HG02870 (cell line): ENCODE results near the gene WNT11.

Source experiments
- ATAC-seq: cut with Tn5 transposase; IDR thresholded peaks from one replicate; pipeline ENCODE4 v1.9.1; 2021; ENCODE audit warnings: mild to moderate bottlenecking, moderate library complexity; ENCODE audit not compliant: unreplicated experiment

WNT11 gene

DNA sequence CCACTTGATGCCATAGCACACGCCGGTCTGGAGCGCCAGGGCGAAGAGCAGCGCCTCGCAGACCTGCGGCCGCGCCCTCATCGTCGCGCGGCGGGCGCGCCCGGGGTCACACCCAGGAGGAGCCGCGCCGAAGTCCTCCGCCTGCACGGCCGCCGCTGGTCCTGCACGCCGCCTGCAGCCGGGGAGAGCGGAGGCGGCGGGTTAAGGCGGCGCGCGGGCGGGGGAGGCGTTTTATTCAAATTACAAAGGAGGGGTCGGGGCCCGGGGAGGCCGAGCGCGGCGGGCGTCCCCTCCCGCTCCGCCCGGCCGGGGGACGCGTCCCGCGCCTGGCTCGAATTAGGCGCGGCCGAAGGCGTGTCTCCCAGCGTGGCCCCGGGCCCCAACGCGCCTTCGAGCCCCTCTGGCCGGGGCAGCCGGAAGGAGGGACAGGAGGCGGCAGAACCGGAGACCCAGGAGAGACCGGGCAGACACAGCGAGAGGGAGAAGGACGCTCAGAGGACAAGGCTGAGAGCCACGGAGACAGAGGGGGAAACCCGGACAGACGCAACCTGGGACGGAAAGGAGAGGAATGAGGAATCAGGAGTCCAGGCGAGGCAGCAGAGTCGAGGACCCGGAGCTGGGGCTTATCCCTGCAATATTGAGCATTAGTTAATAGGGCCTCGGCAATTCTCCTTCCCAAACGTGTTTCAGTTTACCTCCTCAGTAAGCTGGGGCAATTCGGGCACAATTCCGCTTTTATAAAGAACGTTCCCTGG lies at the start of gene WNT11:
TSS of gene WNT11 (minus strand) at position 176 of the 755 bp plus-strand sequence. CDS start at position 81, 95 bp downstream.
- ATAC-seq: no peak

DNA sequence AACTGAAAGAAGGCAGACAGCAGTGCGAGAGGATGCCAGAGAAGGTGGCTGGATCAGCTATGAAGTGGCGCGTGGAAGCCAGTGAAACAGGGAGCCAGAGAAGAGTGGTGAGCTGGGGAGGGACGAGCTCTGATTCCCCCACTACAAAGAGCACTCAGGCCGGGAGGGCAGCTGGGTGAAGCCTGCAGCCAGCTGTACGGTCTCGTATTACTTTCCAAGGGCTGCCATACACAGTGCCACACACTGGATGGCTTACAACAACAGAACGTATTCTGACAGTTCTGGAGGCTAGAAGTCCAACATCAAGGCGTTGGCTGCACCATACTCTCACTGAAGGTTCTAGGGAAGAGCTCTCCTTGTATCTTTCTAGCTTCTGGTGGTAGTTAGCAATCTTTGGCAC lies 47.1 kb upstream of the WNT11 start:
- no peak for ATAC-seq

DNA sequence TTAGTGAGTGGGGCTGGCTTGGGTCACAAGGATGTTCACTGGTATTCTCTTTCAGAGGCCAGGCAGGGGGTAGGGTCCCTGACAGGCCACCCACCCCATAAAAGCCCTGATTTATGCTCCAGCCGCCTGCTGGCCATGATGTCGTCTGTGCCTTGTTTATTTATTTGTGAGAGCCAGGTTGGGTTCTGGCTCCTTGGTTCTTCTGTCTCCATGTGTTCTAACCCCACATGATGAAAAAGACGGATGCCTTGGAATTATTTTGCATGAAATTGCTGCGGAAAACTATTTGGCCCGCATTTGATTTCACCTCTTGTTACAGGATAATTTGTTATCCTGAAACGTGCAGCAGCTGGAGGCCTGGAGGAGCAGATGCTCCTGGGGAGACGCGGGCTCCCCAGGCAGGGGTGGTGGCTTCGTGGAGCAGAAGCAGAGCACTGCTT lies 46.3 kb upstream of the WNT11 start:
- no peak for ATAC-seq

DNA sequence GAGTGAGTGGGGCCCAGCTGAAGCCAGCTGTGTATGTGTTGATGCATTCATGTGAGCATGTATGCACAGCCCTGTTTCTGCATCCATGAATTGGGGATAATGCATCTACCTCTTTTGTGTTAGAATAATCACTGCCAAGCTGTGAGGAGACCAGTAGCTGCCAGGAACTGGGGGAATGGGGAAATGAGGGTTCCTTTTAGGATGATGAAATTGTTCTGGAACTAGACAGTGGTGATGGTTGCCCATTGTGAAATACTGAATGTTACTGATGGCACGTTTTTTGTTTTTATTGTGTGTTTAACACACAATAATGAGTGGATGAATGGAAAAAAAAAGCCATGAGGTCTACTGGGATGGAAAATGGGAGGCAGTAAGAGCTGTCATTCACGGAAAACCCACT lies 45.3 kb upstream of the WNT11 start:
- no peak for ATAC-seq

DNA sequence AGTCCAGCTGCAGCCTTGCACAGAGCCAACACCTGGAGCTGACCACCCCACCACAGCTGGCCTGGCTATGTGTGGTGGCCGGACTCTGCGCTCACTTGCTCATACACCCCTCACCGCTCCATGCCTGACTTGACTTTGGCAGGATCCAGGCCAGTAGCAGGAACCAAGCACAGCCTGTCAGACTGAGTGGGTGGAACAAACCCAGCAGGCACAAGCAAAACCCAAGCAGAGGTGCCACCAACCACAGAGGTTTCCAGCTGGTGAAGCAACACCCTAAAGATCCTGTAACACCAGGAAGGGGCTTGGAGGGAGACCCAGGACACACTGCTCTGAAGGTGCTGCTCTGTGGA lies 44.9 kb upstream of the WNT11 start:
- ATAC-seq: no peak

DNA sequence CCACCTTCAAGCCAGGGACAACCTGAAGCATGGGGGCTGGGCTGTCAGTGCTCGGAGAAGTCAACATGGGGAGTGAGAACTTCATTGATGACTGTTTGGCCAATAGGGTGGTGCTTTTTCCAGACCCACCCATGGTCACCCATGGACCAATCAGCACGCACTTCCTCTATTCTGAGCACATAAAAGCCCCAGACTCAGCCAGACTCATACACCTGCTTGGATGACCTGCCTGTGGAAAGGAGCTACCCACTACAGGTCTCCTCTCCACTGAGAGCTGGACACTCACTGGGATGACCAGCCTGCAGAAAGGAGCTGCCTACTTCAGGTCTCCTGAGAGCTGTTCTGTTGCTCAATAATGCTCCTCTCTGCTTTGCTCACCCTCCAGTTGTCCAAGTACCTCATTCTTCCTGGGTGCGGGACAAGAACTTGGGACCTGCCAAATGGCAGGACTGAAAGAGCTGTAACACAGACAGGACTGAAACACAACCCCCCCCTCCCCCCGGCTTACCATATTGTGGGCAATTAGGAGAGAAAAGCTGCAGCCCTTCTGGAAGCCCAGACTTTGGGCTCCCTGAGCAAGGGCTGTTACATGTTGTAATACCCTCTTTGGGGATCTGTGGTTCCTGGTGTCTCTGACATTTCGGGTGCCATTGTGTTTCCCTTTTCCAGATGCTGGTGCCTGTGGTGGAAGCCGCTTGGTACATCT lies 44.4 kb upstream of the WNT11 start:
- ATAC-seq: no peak

DNA sequence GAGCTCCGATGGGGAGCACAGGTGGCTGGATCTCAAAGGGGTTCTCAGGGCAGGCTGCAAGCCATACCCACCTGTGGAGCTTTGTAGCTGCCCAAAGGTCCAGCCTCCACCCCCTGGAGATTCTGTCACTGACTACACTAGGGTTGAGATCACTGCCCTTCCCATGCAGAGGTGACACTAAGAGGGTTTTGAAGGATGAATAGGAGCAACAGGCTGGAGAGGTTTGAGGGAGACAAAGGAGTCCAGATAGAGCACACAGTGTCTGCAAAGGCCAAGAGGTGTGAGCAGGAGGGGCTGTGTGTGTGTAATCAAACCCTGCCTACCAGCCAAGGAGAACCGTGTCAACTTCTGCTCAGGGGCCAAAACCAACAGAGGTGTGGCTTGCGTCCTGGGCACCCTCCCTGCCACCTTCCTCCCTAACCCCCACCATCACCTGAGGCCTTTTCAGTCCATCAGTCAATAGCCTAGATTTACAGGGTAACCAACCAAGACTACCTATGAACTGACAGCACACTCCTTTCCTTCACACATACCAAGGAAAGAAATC lies 43.0 kb upstream of the WNT11 start:
- ATAC-seq: no peak

DNA sequence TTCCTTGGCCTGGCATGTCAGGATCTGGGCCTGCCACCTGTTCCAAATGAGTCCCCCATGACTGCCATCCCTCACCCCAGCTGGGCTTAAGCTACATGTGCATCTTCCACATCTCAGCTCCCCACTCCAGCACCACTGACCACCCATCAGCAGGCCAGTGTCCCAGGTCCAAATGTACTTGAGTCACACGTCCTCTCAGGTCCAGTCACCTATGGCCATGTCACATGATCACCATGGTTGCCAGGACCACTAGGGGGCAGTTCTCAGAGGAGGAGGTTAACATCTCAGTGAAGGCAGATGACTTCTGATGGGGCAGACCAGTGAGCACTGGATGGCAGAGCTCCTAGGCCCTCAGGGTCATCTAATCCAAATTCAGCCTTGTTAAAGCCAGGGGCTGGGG lies 41.9 kb upstream of the WNT11 start:
- no peak for ATAC-seq

DNA sequence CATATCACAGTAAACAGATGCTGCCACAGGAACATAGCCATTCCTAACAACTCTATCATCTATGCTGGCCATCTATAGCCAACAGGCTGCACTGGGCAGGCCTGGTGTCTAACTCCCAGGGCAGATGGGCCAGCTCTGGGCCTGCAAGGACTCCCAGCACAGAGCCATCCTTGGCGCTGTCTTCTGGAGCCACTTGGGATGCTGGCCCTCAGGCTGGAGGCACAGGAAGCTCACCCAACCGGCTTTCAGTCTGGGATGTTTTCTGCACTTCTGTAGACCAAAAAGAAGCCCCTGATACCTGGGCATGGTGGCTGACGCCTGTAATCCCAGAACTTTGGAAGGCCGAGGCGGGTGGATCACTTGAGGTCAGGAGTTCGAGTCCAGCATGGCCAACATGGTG lies 40.8 kb upstream of the WNT11 start:
- no peak for ATAC-seq

DNA sequence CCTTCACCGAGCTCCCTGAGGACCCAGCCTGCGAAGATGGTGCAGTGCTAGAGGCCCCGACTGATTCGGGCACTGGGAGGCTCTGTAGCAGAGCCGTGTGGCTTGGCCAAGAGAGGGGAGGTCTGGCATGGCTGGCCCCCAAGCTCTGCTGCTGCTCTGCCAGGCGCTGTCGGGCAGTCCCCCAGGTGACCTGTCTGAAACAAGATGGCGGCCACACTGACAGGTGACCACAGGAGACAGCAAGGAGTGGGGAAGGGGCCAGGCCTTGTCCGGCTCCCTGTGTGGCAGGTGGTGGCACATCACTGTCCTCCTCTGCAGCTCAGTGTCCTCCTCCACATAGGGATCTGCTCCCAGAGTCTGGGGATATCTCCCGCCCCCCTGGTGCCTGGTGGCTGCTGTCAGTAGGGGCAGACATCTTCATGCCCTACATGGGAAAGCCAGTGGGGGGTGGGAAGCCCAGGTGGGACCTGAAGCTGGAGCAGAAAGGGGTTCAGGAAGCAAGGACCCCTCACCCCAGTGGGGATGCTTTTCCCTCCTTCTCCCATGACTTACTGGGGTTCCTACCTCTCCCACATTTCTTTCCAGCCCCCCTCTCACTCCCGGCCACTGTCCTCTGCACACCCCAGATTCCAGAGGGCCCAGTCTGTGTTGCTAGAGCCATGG lies 40.1 kb upstream of the WNT11 start:
- ATAC-seq: no peak

DNA sequence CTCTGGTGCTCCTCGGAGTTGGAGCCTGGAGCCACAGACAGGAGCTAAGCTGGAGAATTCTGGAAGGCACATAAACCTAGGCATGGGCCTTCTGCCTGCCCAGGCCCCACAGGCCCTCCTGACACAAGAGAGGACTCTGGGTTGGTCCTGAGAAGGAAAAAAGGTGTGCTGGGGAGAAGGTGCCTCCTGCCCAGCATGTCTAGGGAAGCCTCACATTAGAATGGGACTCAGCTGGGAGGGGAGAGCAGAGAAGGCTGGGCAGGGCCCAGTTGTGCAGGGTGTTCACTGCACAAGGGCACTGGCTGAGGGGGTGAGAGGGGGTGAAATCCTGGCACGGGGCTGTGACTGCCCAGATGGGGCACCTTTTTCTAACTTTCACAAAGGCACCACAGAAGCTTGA lies 39.4 kb upstream of the WNT11 start:
- ATAC-seq: no peak

DNA sequence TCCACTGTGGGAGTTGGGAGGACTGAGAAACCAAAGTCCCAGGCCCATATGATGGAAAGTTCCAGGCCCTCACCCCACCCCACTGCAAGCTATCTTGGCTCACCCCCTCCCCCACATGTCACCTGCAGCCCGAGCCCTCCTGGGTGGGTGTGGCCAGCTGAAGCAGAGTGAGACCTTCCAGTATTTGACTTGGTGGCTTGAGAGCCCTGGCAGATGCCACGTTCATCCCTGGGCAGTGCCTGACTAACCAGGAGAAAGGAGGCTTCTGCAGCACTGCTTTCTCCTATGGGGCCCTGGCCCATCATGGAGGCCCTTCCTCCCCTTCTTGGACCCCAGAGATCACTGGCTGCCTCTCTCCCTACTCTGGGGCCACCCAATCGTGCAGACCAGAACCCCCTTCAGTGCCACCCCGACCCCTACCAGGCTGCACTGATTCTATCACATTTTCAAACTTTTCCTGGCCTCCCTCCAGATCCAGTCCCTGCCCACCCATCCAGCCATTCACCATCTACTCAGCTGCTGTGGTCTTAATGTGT lies 38.1 kb upstream of the WNT11 start:
- ATAC-seq: no peak

DNA sequence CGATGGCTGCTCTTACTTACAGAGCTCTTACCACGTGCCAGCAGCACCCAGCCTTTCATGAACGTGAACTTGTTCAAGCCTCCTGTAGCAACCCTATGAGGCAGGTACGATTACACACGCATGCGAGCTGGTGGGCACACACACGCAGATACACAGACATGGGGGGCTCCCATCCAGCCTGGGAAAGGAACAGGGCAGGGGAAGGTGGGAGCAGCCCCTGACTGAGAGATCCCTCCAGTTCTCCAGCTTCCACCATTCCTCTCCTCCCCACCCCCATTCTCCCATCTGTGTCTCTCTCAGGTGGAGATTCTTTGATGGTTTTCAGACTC lies 37.6 kb upstream of the WNT11 start:
- ATAC-seq: no peak

DNA sequence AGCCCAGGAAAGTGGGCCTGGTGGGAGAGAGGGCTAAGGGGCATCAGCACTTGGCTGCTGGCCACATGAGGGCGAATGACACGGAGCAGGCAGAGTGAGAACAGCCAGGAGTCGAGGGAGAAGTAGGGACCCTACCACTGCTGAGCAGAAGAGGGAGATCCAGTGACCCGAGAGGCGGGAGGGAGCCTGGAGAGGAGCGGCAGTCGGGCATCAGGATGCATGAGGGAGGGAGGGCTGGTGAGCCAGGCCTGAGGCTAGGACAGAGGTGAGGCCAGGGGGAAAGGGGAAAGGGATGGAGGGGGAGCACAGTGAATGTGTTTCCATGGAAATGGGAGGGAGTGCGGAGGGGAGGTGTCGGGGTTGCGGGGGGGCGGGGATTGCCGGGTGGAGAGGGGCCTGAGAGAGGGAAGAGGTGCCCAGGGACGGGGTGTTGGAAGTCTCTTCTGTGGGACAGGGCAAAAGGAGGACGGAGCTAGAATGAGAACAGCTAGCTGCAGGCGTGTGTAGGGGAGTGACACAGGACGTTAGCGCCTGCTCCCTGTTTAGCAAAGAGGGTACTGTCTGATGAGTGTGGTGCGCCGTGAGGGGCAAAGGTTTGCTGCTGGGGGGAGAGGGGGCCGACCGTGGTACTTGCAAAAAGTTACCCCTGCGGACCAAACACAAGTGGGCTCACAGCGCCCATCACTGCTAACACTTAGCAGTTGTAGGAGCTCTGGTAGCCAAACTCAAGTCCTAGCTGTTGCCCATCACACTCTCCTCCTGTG lies 37.1 kb upstream of the WNT11 start:
- no peak for ATAC-seq

DNA sequence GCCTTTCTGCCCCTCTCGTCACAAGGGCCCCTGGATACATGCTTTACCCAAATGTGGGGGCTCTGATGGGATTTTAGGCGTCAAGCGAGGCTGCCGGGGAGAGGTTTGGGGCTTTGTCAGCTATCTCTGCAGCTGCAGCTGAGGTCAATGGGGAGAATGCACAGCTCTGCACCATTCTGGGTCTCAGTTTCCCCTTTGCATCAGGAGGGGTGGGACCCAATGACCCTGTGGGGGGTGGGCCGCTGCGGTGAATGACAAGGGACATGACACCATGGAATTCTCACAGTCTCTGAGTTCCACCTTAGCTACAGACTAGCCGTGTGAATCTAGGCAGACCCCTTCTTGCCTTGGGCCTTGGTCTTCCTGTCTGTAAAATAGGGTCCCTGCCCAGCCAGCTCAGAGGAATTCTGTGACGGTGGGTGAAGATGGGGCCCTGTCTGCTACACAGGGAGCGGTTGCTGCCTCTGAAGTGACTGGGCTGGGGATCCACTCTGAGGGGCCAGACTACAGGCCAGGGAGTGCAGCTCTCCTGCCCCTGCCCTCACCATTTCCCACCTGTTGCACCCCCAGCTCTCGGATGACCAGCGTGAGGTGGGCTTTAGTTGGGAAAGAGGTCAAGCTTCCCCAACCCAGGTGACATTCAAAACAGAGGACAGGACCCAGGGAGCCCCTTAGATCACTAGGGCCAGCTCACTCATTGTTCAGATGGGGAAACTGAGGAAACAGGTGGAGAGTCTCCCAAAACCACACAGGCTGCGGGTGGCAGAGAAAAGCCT lies 35.9 kb upstream of the WNT11 start:
- ATAC-seq: no peak

DNA sequence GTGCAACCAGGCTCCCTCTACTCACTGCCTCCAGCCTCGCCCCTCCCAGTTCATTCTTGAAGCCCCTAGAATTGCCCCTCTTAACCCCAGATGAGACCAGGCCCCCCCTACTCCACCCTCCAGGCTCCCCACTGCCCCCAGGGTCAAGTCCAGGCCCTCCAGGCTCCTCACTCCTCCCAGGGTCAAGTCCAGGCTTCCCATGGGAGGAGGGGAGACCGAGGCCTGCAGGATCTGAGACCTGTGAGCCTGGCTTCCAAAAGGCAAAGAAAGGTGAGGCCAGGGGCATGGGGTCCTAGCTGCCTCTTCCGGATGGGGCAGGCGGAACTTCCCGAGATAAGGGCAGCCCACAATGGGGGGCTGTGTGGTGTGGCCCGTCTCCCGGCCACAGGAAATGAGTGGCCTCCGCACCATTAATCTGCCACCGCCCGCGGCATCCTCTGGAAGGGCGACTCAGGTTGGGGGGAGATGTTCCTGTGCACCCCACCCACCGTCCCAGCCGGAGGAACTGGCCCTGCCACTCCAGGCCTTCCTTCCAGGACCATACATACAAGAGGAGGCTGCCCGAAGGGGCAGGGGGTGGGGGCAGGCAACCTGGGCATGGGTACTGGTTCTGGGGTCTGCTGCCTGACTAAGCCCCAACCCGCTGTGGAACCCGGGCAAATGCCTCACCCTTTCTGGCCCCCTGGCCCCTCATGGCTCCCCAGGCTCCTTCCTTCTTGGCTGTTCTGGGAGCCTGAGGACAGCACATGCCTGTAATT lies 35.1 kb upstream of the WNT11 start:
- no peak for ATAC-seq

DNA sequence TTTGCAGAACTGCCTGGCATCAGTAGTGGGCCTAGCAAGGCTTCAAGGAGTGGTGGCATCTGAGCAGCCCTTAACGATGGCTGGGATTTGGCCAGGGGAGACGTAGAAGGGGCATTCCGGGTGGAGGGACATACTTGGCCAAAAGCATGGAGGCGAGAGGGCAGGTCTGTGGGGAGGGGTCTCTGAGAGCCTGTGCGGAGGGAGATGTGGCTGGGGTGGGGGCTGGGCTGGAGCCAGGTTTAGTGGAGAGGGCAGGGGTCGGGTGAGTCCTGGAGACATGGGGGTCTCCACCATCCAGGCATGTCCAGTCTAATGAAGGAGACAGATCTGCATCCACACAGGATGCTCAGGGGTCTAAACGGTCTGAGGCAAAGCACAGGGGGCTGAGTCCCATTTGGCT lies 34.4 kb upstream of the WNT11 start:
- no peak for ATAC-seq

DNA sequence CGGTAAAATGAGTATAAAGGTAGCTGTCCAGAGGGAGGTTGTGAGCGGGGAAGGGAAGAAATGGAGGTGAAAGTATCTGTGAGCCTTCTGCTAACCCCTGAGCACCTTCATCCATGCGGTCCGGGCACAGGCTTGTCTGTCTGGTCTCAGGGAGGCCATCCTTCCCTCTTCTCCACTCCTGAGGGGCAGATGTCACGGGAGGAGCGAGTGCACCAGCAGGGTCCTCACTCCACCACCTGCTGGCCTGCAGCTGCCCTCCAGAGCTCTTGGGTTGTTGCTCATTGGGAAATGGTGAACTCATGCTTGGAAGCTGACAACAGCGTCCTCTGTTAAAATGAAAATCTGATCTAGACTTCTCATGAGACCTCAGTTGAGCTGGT lies 33.8 kb upstream of the WNT11 start:
- ATAC-seq: no peak

DNA sequence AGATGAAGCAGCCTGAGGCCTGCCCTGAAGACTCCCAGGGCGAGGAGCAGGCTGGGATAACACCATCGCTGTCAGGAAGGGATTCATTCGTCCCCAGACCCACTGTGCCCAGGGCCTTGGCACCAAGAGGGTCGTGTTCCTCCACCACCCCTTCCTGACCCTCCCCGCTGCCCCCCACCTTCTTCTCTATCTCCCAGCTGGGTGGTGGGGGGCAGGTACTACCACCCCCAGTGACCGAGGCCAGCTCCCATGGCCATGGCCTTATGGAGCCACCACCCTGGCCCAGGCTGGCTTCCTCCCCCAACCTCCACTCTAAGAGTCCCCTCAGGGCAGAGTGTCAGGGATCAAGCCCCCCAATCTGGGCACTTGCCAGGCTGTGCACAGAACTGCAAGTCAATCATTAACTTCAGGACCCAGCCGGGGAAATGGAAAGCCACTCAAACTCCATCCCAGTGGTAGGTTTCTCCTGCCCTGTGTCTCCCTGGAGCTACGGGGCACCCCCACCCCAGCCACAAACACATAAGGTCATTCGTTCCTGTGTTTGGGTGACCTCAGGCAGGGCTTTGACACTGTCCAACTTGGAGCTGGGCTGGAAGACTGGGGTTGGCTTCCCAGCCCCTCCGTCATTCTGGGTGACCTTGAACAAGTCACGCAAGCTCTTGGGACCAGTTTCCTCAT lies 33.3 kb upstream of the WNT11 start:
- ATAC-seq: no peak
